Psoas muscle (tissue), 8 donors: ENCODE measurements around the gene KBTBD7. TPM values are rescaled to one million over a fixed set of nuclear protein-coding genes. Genes with fewer than 3 reads are reported as not detected.

Experiments
- ATAC-seq, 4 donors: fragments of 200-7000 bp; cut with Tn5 transposase; one replicate each; pipeline ENCODE4 v1.9.1; 2020; ENCODE audit warnings: moderate library complexity in 3 of 4, mild to moderate bottlenecking in 2 of 4
- DNase-seq, 2 donors: peaks; one replicate each; pipeline ENCODE4 v3.0.0-alpha.2; 2020
- H3K27ac ChIP-seq: fragments of 200-600 bp; one replicate; pipeline ENCODE4 v1.8.0; 2022
- H3K27me3 ChIP-seq, 3 donors: fragments of 200-600 bp in 1 of 3; one replicate each; pipeline versions ENCODE4 v1.6.1 to v1.8.0; 2013 to 2022; ENCODE audit warnings: low read length in 2 of 3, mild to moderate bottlenecking in 2 of 3, moderate library complexity in 1 of 3; ENCODE audit not compliant: insufficient read depth in 3 of 3
- H3K36me3 ChIP-seq, 2 donors: fragments of 200-600 bp in 1 of 2; one replicate each; pipeline versions ENCODE4 v1.6.1 to v1.8.0; 2013 to 2022; ENCODE audit warnings: low read depth in 1 of 2, mild to moderate bottlenecking in 1 of 2, moderate library complexity in 1 of 2; ENCODE audit not compliant: insufficient read depth in 1 of 2
- H3K4me1 ChIP-seq: fragments of 200-600 bp; one replicate; pipeline ENCODE4 v1.8.0; 2022
- H3K4me3 ChIP-seq: fragments of 200-600 bp; one replicate; pipeline ENCODE4 v1.8.0; 2022; ENCODE audit warnings: mild to moderate bottlenecking
- H3K9me3 ChIP-seq: fragments of 200-600 bp; one replicate; pipeline ENCODE4 v1.8.0; 2022
- CTCF ChIP-seq: fragments of 200-600 bp; IDR thresholded peaks from one replicate; pipeline ENCODE4 v1.8.0; 2022; ENCODE audit warnings: antibody characterized with exemption
- WGBS, 3 donors: extraction: QIAGEN DNeasy Blood & Tissue Kit; methylation state at CpG; one replicate each; pipeline versions ENCODE4 v1.1.6 to v1.1.7; 2013; 5-methylcytosine and 5-hydroxymethylcytosine counted together
- intact Hi-C, 2 donors: fragments of 100-400 bp; cut with DNase I; formaldehyde crosslinking; loops; one replicate each; pipeline versions ENCODE4 v1.11.0 to v1.14.2; 2022
- polyA plus RNA-seq, 3 donors: library from polyadenylated mRNA; stranded (reverse); fragments of 200-250 nt; gene quantifications; one replicate each; pipeline ENCODE4 v1.2.3, GENCODE V29; 2013
- total RNA-seq, 4 donors: library from RNA; stranded (reverse); fragmentation: NEBNext Ultra II Directional in 2 of 4; extraction: Animal tissue kit (Norgen Biotek cat#: 25700) in 2 of 4; gene quantifications; one replicate each; pipeline versions ENCODE4 v1.2.1 to v1.2.4, GENCODE V29; 2021 to 2023
- donor health status: healthy with polysubstance abuse.
- donor health status: DM: no; HTN: no; CAD: no; lungs with moderate emphysema.
- donor health status: Bipolar disorder and iron deficiency.
- donor health status: healthy.
- donor health status: DM: yes; HTN: yes; CAD: no.
- donor health status: DM: no; HTN: no; CAD: no.
- donor health status: DM: no; HTN: no; CAD: no.
- donor health status: DM: yes; HTN: yes; CAD: no.

Gene KBTBD7
- total and polyA plus RNA-seq, 7 donors = 1.1 to 5.9 (median 3.8) TPM

- no peaks in the 10 kb centered on the region for H3K27me3 ChIP-seq
- H3K4me1 ChIP-seq = no peaks in the 10 kb centered on the region
- H3K4me3 ChIP-seq = no peak overlapping the region
- intact Hi-C loops = loop anchor here in 1 of 2 donors (5.0 kb wide), 1 partner anchor 67 kb away; the partner anchor contains the start of gene KBTBD6
- 69 to 89% (median 84%) methylated on average over 2 of the region's 2 CpGs for WGBS, 3 donors
- H3K36me3 ChIP-seq = no peaks in the 10 kb centered on the region
- no peak for DNase-seq
- no peaks in the 10 kb centered on the region for H3K9me3 ChIP-seq
- no peak for ATAC-seq
- no peak overlapping the region for H3K27ac ChIP-seq
- no peak for TF ChIP-seq CTCF
Observed at GRCh38 chr13:41199526-41199925, 5.2 kb upstream of the KBTBD7 start.

- Histone ChIP-seq H3K9me3 (no peaks in the 10 kb centered on the region), H3K36me3 (no peaks in the 10 kb centered on the region), H3K27me3 (no peaks in the 10 kb centered on the region), H3K27ac (no peak overlapping the region), H3K4me1 (no peaks in the 10 kb centered on the region), H3K4me3 (no peak overlapping the region)
- no peak for DNase-seq
- intact Hi-C loops = loop anchor here in 1 of 2 donors (5.0 kb wide), 1 partner anchor 67 kb away; the partner anchor contains the start of gene KBTBD6
- ATAC-seq = no peak
- 77 to 89% (median 84%) methylated on average over 5 of the region's 5 CpGs for WGBS, 3 donors
- TF ChIP-seq CTCF = no peak
Observed at GRCh38 chr13:41199079-41199478, 4.7 kb upstream of the KBTBD7 start.

- Histone ChIP-seq H3K27ac (no peak overlapping the region), H3K27me3 (no peaks in the 10 kb centered on the region), H3K9me3 (no peaks in the 10 kb centered on the region), H3K4me3 (no peak overlapping the region), H3K4me1 (peaks cover 14% of the 10 kb centered on the region), H3K36me3 (peaks cover 0 to 4% of the 10 kb centered on the region in 2 donors)
- DNase-seq (no peak), ATAC-seq (no peak)
- intact Hi-C loops = loop anchor here in 1 of 2 donors (5.0 kb wide), 1 partner anchor 64 kb away; the partner anchor contains the start of gene KBTBD6
- WGBS, 3 donors = 70 to 76% (median 74%) methylated on average over 2 of the region's 2 CpGs
- TF ChIP-seq CTCF = no peak
Observed at GRCh38 chr13:41196620-41197019, 2.3 kb upstream of the KBTBD7 start.

GRCh38 chr13:41196011-41196410 is 1.6 kb upstream of the KBTBD7 start:
- H3K4me1 ChIP-seq = peaks cover 19% of the 10 kb centered on the region
- peaks cover 0 to 4% of the 10 kb centered on the region in 2 donors for H3K36me3 ChIP-seq
- H3K9me3 ChIP-seq = no peaks in the 10 kb centered on the region
- ATAC-seq (no peak), DNase-seq (no peak)
- no peak for TF ChIP-seq CTCF
- intact Hi-C loops = loop anchor here in 1 of 2 donors (5.0 kb wide), 1 partner anchor 64 kb away; the partner anchor contains the start of gene KBTBD6
- no peak overlapping the region for H3K27ac ChIP-seq
- H3K4me3 ChIP-seq = no peak overlapping the region
- H3K27me3 ChIP-seq = no peaks in the 10 kb centered on the region

GRCh38 chr13:41193469-41193868 is 900 bp downstream of the KBTBD7 start:
- Histone ChIP-seq H3K9me3 (no peaks in the 10 kb centered on the region), H3K4me3 (peak overlapping the region; percentile 93), H3K36me3 (peaks cover 0 to 4% of the 10 kb centered on the region in 2 donors), H3K4me1 (peaks cover 19% of the 10 kb centered on the region), H3K27ac (peak overlapping the region; percentile 87), H3K27me3 (no peaks in the 10 kb centered on the region)
- intact Hi-C loops = loop anchor here (5.0 kb wide), 2 partner anchors 119 to 131 kb away; partner anchors contain the start of genes NAA16 (in 1 of the 2) and WBP4 (in 1 of the 2)
- TF ChIP-seq CTCF = no peak
- no peak for DNase-seq
- ATAC-seq = no peak
- WGBS, 3 donors = 91 to 97% (median 95%) methylated on average over 18 of the region's 18 CpGs
